Loucy (cell line): ENCODE data around the gene TMEM59L.

Source experiments
- H2AFZ ChIP-seq: fragments of 200-600 bp; sonication (generic); 2 replicates; pipeline ENCODE4 v1.6.0; 2016; ENCODE audit warnings: antibody characterized with exemption, mild to moderate bottlenecking, low read length, moderate library complexity
- H3F3A ChIP-seq: fragments of 200-600 bp; 2 replicates; pipeline ENCODE4 v1.6.0; 2016; ENCODE audit warnings: antibody characterized with exemption, low read depth, mild to moderate bottlenecking
- H3K27me3 ChIP-seq: fragments of 200-600 bp; sonication (generic); 2 replicates; pipeline ENCODE4 v1.6.1; 2014; ENCODE audit warnings: low read length, mild to moderate bottlenecking; ENCODE audit not compliant: insufficient read depth, poor library complexity, severe bottlenecking
- H3K36me3 ChIP-seq: fragments of 200-600 bp; sonication (generic); 2 replicates; pipeline ENCODE4 v1.6.1; 2016; ENCODE audit warnings: low read length; ENCODE audit not compliant: insufficient read depth
- H3K4me1 ChIP-seq: fragments of 200-600 bp; sonication (generic); 2 replicates; pipeline ENCODE4 v1.5.1; 2014; ENCODE audit warnings: low read length, mild to moderate bottlenecking; ENCODE audit not compliant: insufficient read depth, poor library complexity, severe bottlenecking
- H3K4me2 ChIP-seq: fragments of 200-600 bp; sonication (generic); 2 replicates; pipeline ENCODE4 v1.6.0; 2014; ENCODE audit warnings: antibody characterized with exemption, low read length, low read depth, mild to moderate bottlenecking; ENCODE audit not compliant: poor library complexity, severe bottlenecking
- H3K4me3 ChIP-seq: fragments of 200-600 bp; sonication (generic); 2 replicates; pipeline ENCODE4 v1.5.1; 2014; ENCODE audit warnings: low read length, mild to moderate bottlenecking, mixed read lengths; ENCODE audit not compliant: poor library complexity, severe bottlenecking
- H3K79me2 ChIP-seq: fragments of 200-600 bp; sonication (generic); 2 replicates; pipeline ENCODE4 v1.6.1; 2014; ENCODE audit warnings: low read length; ENCODE audit not compliant: insufficient read depth
- H3K9ac ChIP-seq: fragments of 200-600 bp; sonication (generic); 2 replicates; pipeline ENCODE4 v1.6.0; 2014; ENCODE audit warnings: mild to moderate bottlenecking, low read depth, low read length, moderate library complexity; ENCODE audit not compliant: poor library complexity, severe bottlenecking
- H3K9me2 ChIP-seq: fragments of 200-600 bp; sonication (generic); replicated peaks from 2 replicates; pipeline ENCODE4 v1.6.1; 2016; ENCODE audit warnings: low read depth, low read length, mixed read lengths
- H3K9me3 ChIP-seq: fragments of 200-600 bp; sonication (generic); 2 replicates; pipeline ENCODE4 v1.6.1; 2014; ENCODE audit warnings: mild to moderate bottlenecking, antibody characterized with exemption, low read length, low read depth; ENCODE audit not compliant: insufficient read depth
- H4K20me1 ChIP-seq: fragments of 200-600 bp; sonication (generic); 2 replicates; pipeline ENCODE4 v1.6.0; 2014; ENCODE audit warnings: antibody characterized with exemption, low read length, mild to moderate bottlenecking; ENCODE audit not compliant: insufficient read depth, poor library complexity, severe bottlenecking
- CTCF ChIP-seq: fragments of 200-600 bp; sonication (generic); conservative IDR thresholded peaks from 2 replicates; pipeline ENCODE4 v1.5.1; 2014; ENCODE audit warnings: mild to moderate bottlenecking, antibody characterized with exemption, low read length
- EZH2phosphoT487 ChIP-seq: fragments of 200-600 bp; IDR thresholded peaks from 2 replicates; pipeline ENCODE4 v1.6.1; 2018; ENCODE audit warnings: antibody characterized with exemption, mild to moderate bottlenecking, moderate library complexity, borderline replicate concordance

The TMEM59L gene

GRCh38 chr19:18595475-18595874 is 17.2 kb upstream of the TMEM59L start:
- H3K9me2 ChIP-seq = no peaks in the 10 kb centered on the region
- no peak overlapping the region for H3K9ac ChIP-seq
- peaks cover 5% of the 10 kb centered on the region for H3K4me1 ChIP-seq
- H3K9me3 ChIP-seq = no peaks in the 10 kb centered on the region
- no peaks in the 10 kb centered on the region for H3K79me2 ChIP-seq
- H3K27me3 ChIP-seq = no peaks in the 10 kb centered on the region
- TF ChIP-seq EZH2phosphoT487 = no peak
- TF ChIP-seq CTCF = no peak
- H3F3A ChIP-seq = no peaks in the 10 kb centered on the region
- no peak overlapping the region for H3K4me2 ChIP-seq
- H3K4me3 ChIP-seq = no peak overlapping the region
- no peak overlapping the region for H2AFZ ChIP-seq
- H3K36me3 ChIP-seq = no peaks in the 10 kb centered on the region
- H4K20me1 ChIP-seq = no peaks in the 10 kb centered on the region

- Histone ChIP-seq H3F3A (no peaks in the 10 kb centered on the region), H3K27me3 (no peaks in the 10 kb centered on the region), H3K4me3 (no peak overlapping the region), H3K4me1 (peaks cover 5% of the 10 kb centered on the region), H3K36me3 (no peaks in the 10 kb centered on the region), H3K4me2 (no peak overlapping the region), H4K20me1 (no peaks in the 10 kb centered on the region), H3K79me2 (no peaks in the 10 kb centered on the region), H3K9ac (no peak overlapping the region), H2AFZ (no peak overlapping the region), H3K9me2 (no peaks in the 10 kb centered on the region), H3K9me3 (no peaks in the 10 kb centered on the region)
- TF ChIP-seq EZH2phosphoT487 = no peak
- no peak for TF ChIP-seq CTCF
Measured at GRCh38 chr19:18596752-18597157, 15.9 kb upstream of the TMEM59L start.

- Histone ChIP-seq H3K27me3 (no peaks in the 10 kb centered on the region), H3K4me2 (no peak overlapping the region), H3K36me3 (no peaks in the 10 kb centered on the region), H4K20me1 (no peaks in the 10 kb centered on the region), H3K79me2 (no peaks in the 10 kb centered on the region), H3K9me2 (no peaks in the 10 kb centered on the region), H2AFZ (no peak overlapping the region), H3K9ac (no peak overlapping the region), H3K9me3 (no peaks in the 10 kb centered on the region), H3F3A (no peaks in the 10 kb centered on the region), H3K4me1 (peaks cover 5% of the 10 kb centered on the region), H3K4me3 (no peak overlapping the region)
- TF ChIP-seq EZH2phosphoT487 (no peak), CTCF (no peak)
Measured at GRCh38 chr19:18597809-18598660, 14.6 kb upstream of the TMEM59L start.
